HG03135 (cell line): Measurements from ENCODE around the gene COL6A3.
"Not testable (repeated sequence)": the region's sequence is repeated elsewhere in the genome, so short reads cannot be mapped to it uniquely, and the experiment has no call there.

Source experiments
- ATAC-seq: cut with Tn5 transposase; IDR thresholded peaks from one replicate; pipeline ENCODE4 v1.9.1; 2021; ENCODE audit warnings: mild to moderate bottlenecking, moderate library complexity; ENCODE audit not compliant: unreplicated experiment

Gene COL6A3

GRCh38 chr2:237412988-237413776 lies 782 bp downstream of the COL6A3 start:
- no peak for ATAC-seq

- no peak for ATAC-seq
Observed at GRCh38 chr2:237412646-237412987, 1.3 kb downstream of the COL6A3 start.

GRCh38 chr2:237411683-237412423 lies 2.1 kb downstream of the COL6A3 start:
- ATAC-seq = no peak

GRCh38 chr2:237411092-237411601 lies 2.8 kb downstream of the COL6A3 start:
- no peak for ATAC-seq

GRCh38 chr2:237409263-237409662 lies 4.7 kb downstream of the COL6A3 start:
- ATAC-seq = not testable (repeated sequence)

- no peak for ATAC-seq
Observed at GRCh38 chr2:237408335-237409000, 5.5 kb downstream of the COL6A3 start.

- no peak for ATAC-seq
Observed at GRCh38 chr2:237407700-237408099, 6.3 kb downstream of the COL6A3 start.

- ATAC-seq = no peak
Observed at GRCh38 chr2:237406371-237406895, 7.5 kb downstream of the COL6A3 start.

GRCh38 chr2:237405605-237406004 lies 8.4 kb downstream of the COL6A3 start:
- ATAC-seq = no peak

GRCh38 chr2:237405006-237405559 lies 8.9 kb downstream of the COL6A3 start:
- ATAC-seq = no peak

GRCh38 chr2:237404413-237404812 lies 9.6 kb downstream of the COL6A3 start:
- no peak for ATAC-seq

- no peak for ATAC-seq
Observed at GRCh38 chr2:237403024-237403882, 10.7 kb downstream of the COL6A3 start.

GRCh38 chr2:237400199-237400598 lies 13.8 kb downstream of the COL6A3 start:
- no peak for ATAC-seq

- no peak for ATAC-seq
Observed at GRCh38 chr2:237397072-237397471, 16.9 kb downstream of the COL6A3 start.

- no peak for ATAC-seq
Observed at GRCh38 chr2:237393523-237393922, 20.4 kb downstream of the COL6A3 start.

- ATAC-seq = no peak
Observed at GRCh38 chr2:237392186-237392585, 21.8 kb downstream of the COL6A3 start.

- ATAC-seq = no peak
Observed at GRCh38 chr2:237391140-237391539, 22.8 kb downstream of the COL6A3 start.

- no peak for ATAC-seq
Observed at GRCh38 chr2:237390235-237390634, 23.7 kb downstream of the COL6A3 start.

GRCh38 chr2:237389831-237390230 lies 24.1 kb downstream of the COL6A3 start:
- no peak for ATAC-seq

GRCh38 chr2:237388036-237388435 lies 25.9 kb downstream of the COL6A3 start:
- ATAC-seq = no peak
